Dendritic cell treated with granulocyte-macrophage colony-stimulating factor and Interleukin-4, amounts not matched to agents 40 ng/mL and 50 ng/mL, for 4 days (primary cell): Measurements from ENCODE around the gene PIAS1.
A peak's percentile ranks its signal among the peaks of the same experiment; 100 is the strongest.

Source experiments
- H3K27ac Mint-ChIP-seq: one replicate; pipeline ENCODE4 v1.8.0; 2022; ENCODE audit warnings: mild to moderate bottlenecking, mixed read lengths
- H3K27me3 Mint-ChIP-seq: one replicate; pipeline ENCODE4 v1.8.0; 2022; ENCODE audit warnings: mild to moderate bottlenecking, mixed read lengths
- H3K36me3 Mint-ChIP-seq: one replicate; pipeline ENCODE4 v1.8.0; 2022; ENCODE audit warnings: low read depth, mixed read lengths
- H3K4me1 Mint-ChIP-seq: one replicate; pipeline ENCODE4 v1.8.0; 2022; ENCODE audit warnings: low read depth, mixed read lengths
- H3K4me3 Mint-ChIP-seq: one replicate; pipeline ENCODE4 v1.8.0; 2022; ENCODE audit warnings: mild to moderate bottlenecking, moderate library complexity, mixed read lengths
- H3K9me3 Mint-ChIP-seq: one replicate; pipeline ENCODE4 v1.8.0; 2022; ENCODE audit warnings: mixed read lengths
- intact Hi-C: fragments of 100-400 bp; cut with micrococcal nuclease; formaldehyde crosslinking; loops from one replicate; pipeline ENCODE4 v1.15.0; 2022

Gene PIAS1

DNA sequence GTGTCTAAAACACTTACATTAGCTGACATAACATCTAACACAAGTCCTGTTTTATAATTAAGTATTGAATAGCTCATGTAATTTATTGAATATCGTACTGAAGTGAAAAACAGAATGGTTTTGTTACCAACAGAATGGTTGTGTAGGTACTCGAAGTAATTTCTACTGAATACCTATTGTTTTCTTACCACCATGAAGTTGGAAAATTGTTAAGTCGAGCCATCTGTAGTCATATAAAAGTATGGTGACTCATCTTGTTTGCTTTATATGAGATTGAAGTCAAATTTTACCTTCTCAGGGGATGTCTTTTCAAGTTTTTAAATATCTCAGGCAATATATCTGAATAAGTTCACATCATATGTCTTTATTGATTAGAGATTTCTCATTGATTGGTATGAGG is 37.6 kb downstream of the PIAS1 start:
- Mint-ChIP-seq H3K36me3 (peaks cover 50% of the 10 kb centered on the region), H3K4me1 (no peaks in the 10 kb centered on the region), H3K27ac (no peak overlapping the region), H3K9me3 (peaks cover 15% of the 10 kb centered on the region), H3K27me3 (no peaks in the 10 kb centered on the region), H3K4me3 (no peak overlapping the region)
- intact Hi-C loops = no loop called here

DNA sequence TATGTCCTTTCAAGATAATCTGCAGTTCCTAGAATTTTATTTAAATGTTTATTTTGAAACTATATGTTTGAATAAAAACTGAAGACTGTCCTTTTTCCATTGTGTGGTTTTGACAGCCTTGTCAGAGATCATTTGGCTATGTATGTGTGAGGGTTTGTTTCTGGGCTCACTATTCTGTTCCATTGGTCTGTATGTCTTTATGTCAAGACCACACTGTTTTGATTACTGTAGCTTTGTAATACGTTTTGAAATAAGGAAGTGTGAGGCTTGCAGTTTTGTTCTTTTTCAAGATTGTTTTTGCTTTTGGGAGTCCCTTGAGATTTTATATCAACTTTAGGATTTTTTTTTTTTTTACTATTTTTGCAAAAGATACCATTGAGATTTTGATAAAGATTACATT is 42.0 kb downstream of the PIAS1 start:
- Mint-ChIP-seq H3K4me3 (no peak overlapping the region), H3K4me1 (peaks cover 14% of the 10 kb centered on the region), H3K27me3 (no peaks in the 10 kb centered on the region), H3K27ac (no peak overlapping the region), H3K9me3 (peaks cover 19% of the 10 kb centered on the region), H3K36me3 (peaks cover 65% of the 10 kb centered on the region)
- intact Hi-C loops = no loop called here

DNA sequence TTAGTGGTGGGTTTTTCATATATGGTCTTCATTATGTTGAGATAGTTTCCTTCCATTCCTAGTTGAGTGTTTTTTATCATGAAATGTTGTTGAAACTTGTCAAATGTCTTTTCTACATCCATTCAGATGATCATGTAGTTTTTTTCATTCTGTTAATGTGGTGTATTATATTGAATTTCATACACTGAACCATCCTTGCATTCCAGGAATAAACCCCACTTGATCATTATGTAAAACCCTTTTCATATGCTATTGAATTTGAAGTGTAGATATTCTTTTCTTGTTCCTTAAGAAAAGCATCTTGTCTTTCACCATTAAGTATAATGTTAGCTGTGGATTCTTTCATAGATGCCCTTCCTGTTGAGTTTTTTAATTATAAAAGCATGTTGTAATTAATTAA is 42.9 kb downstream of the PIAS1 start:
- H3K36me3 Mint-ChIP-seq = peaks cover 72% of the 10 kb centered on the region
- no peak overlapping the region for H3K4me3 Mint-ChIP-seq
- H3K4me1 Mint-ChIP-seq = peaks cover 20% of the 10 kb centered on the region
- H3K27ac Mint-ChIP-seq = no peak overlapping the region
- no peaks in the 10 kb centered on the region for H3K27me3 Mint-ChIP-seq
- intact Hi-C loops = no loop called here
- H3K9me3 Mint-ChIP-seq = peaks cover 19% of the 10 kb centered on the region

- Mint-ChIP-seq H3K4me3 (no peak overlapping the region), H3K36me3 (peaks cover 79% of the 10 kb centered on the region), H3K27ac (no peak overlapping the region), H3K27me3 (no peaks in the 10 kb centered on the region), H3K9me3 (peaks cover 24% of the 10 kb centered on the region), H3K4me1 (peaks cover 20% of the 10 kb centered on the region)
- intact Hi-C loops = no loop called here
Measured at GRCh38 chr15:68098465-68098864, 44.4 kb downstream of the PIAS1 start.

GRCh38 chr15:68100194-68100593 is 46.1 kb downstream of the PIAS1 start:
- Mint-ChIP-seq H3K27me3 (no peaks in the 10 kb centered on the region), H3K36me3 (peaks cover 82% of the 10 kb centered on the region), H3K27ac (no peak overlapping the region), H3K4me3 (no peak overlapping the region), H3K9me3 (peaks cover 23% of the 10 kb centered on the region), H3K4me1 (peaks cover 26% of the 10 kb centered on the region)
- intact Hi-C loops = no loop called here

DNA sequence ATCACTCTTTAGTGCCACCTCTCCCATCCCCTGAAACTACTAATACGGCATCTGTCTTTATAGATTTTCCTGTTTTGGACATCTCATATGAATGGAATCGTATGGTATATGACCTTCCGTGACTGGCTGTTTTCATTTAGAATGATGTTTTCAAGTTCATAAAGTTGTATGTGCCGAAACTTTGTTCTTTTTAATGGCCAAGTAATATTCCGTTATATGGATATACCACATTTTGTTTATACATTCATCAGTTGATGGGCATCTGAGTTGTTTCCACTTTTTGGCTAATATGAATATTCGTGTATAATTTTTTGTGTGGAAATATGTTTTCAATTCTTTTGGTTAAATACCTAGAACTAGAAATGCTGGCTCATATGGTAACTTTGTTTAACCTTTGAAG is 49.5 kb downstream of the PIAS1 start:
- H3K36me3 Mint-ChIP-seq = peaks cover 76% of the 10 kb centered on the region
- no peak overlapping the region for H3K4me3 Mint-ChIP-seq
- H3K27ac Mint-ChIP-seq = no peak overlapping the region
- intact Hi-C loops = no loop called here
- H3K4me1 Mint-ChIP-seq = peaks cover 41% of the 10 kb centered on the region
- peaks cover 8% of the 10 kb centered on the region for H3K9me3 Mint-ChIP-seq
- no peaks in the 10 kb centered on the region for H3K27me3 Mint-ChIP-seq

DNA sequence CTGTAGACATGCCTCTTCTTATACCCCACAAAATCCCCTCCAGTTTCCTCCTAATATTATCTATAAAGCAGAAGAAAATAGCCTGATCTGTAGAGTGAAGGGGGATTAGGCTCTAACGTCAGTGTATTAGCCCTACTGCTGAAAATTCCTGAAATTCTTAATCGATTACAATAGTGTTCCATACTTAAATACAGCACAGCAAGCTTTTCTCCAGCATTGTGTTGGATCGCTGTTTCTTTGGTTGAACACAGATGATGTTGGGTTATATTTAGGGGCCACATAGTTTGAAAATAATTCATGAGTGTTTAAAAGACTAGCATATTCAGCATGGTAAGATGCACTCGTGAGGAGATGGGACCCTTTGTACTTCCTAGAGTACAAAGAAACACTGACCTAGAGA is 52.5 kb downstream of the PIAS1 start:
- Mint-ChIP-seq H3K9me3 (peaks cover 8% of the 10 kb centered on the region), H3K36me3 (peaks cover 65% of the 10 kb centered on the region), H3K4me1 (peaks cover 40% of the 10 kb centered on the region), H3K27me3 (no peaks in the 10 kb centered on the region), H3K27ac (no peak overlapping the region), H3K4me3 (no peak overlapping the region)
- intact Hi-C loops = no loop called here

DNA sequence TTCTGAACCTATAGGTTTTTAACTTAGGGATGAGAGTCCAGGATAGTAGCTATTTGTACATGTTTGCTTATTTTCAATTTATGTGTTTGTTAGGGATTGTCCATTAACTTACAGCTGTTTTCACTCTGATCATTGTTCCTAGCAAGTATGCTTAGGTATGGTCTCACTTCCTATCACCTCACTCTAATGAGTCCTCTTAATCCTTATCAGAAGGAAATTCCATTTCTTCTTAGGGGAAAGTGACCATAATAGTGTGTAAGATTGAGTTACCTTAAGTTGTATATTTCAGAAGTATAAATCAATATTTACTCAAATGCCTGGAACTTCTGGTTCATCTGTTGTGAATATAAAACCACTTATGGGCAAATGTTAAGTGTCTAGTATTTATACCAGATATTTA is 53.0 kb downstream of the PIAS1 start:
- intact Hi-C loops = no loop called here
- Mint-ChIP-seq H3K27me3 (no peaks in the 10 kb centered on the region), H3K36me3 (peaks cover 63% of the 10 kb centered on the region), H3K9me3 (peaks cover 8% of the 10 kb centered on the region), H3K27ac (no peak overlapping the region), H3K4me3 (no peak overlapping the region), H3K4me1 (peaks cover 44% of the 10 kb centered on the region)

- Mint-ChIP-seq H3K27ac (no peak overlapping the region), H3K9me3 (no peaks in the 10 kb centered on the region), H3K4me1 (peaks cover 73% of the 10 kb centered on the region), H3K27me3 (no peaks in the 10 kb centered on the region), H3K36me3 (peaks cover 38% of the 10 kb centered on the region), H3K4me3 (no peak overlapping the region)
- intact Hi-C loops = no loop called here
Measured at GRCh38 chr15:68112706-68113105, 58.6 kb downstream of the PIAS1 start.

GRCh38 chr15:68113273-68113672 is 59.2 kb downstream of the PIAS1 start:
- Mint-ChIP-seq H3K4me1 (peaks cover 73% of the 10 kb centered on the region), H3K27ac (no peak overlapping the region), H3K36me3 (peaks cover 39% of the 10 kb centered on the region)

GRCh38 chr15:68113751-68114150 is 59.6 kb downstream of the PIAS1 start:
- H3K27ac Mint-ChIP-seq = no peak overlapping the region
- no peaks in the 10 kb centered on the region for H3K9me3 Mint-ChIP-seq
- H3K27me3 Mint-ChIP-seq = no peaks in the 10 kb centered on the region
- H3K36me3 Mint-ChIP-seq = peaks cover 39% of the 10 kb centered on the region
- H3K4me3 Mint-ChIP-seq = no peak overlapping the region
- intact Hi-C loops = no loop called here
- H3K4me1 Mint-ChIP-seq = peaks cover 71% of the 10 kb centered on the region

More at GRCh38 chr15:68113273-68113672, 59.2 kb downstream of the PIAS1 start:
- no peaks in the 10 kb centered on the region for H3K9me3 Mint-ChIP-seq
- no peaks in the 10 kb centered on the region for H3K27me3 Mint-ChIP-seq
- H3K4me3 Mint-ChIP-seq = no peak overlapping the region
- intact Hi-C loops = no loop called here

GRCh38 chr15:68114356-68114755 is 60.2 kb downstream of the PIAS1 start:
- H3K4me3 Mint-ChIP-seq = peak overlapping the region; percentile 54
- no peak overlapping the region for H3K27ac Mint-ChIP-seq
- peaks cover 67% of the 10 kb centered on the region for H3K4me1 Mint-ChIP-seq
- peaks cover 37% of the 10 kb centered on the region for H3K36me3 Mint-ChIP-seq
- H3K27me3 Mint-ChIP-seq = no peaks in the 10 kb centered on the region
- intact Hi-C loops = no loop called here
- H3K9me3 Mint-ChIP-seq = no peaks in the 10 kb centered on the region

DNA sequence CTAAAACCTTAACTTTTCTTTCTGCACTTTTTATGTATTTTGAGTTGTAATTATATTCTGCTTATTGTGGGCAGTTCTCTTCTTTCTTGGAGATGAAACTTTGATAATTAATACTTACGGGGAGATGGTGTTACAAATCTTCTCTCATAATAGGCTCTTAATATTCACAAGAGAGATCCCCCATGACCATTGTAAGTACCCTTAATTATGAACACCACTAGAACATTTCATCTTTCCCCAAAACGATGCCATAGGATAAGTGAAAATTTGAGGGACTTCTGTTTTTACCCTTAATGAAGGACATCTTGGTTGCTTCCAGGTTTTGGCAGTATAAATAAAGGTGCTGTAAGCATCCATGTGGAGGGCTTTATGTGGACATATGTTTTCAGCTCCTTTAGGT is 60.7 kb downstream of the PIAS1 start:
- Mint-ChIP-seq H3K27me3 (no peaks in the 10 kb centered on the region), H3K9me3 (no peaks in the 10 kb centered on the region), H3K36me3 (peaks cover 42% of the 10 kb centered on the region), H3K27ac (no peak overlapping the region), H3K4me3 (peak overlapping the region; percentile 54), H3K4me1 (peaks cover 71% of the 10 kb centered on the region)
- intact Hi-C loops = no loop called here

DNA sequence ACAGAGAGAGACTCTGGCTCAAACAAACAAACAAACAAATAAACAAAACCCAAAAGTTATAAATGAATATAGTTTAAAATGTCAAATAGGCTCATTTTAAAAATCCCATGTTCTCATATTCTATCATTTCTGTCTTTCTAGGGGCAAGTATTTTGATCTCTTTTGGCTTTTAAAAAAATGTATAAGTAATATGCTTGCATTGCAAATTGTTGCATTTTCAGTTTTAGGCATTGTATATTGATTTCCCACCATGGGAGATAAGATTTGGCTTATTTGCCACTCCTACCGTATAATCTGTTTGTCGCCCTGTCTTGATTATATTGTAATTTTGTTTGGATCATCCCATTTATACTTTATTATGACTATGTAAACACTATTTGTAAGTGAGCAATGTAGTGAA is 70.6 kb downstream of the PIAS1 start:
- Mint-ChIP-seq H3K27ac (no peak overlapping the region), H3K4me1 (peaks cover 46% of the 10 kb centered on the region), H3K9me3 (no peaks in the 10 kb centered on the region), H3K27me3 (no peaks in the 10 kb centered on the region), H3K36me3 (peaks cover 66% of the 10 kb centered on the region), H3K4me3 (no peak overlapping the region)
- intact Hi-C loops = no loop called here

GRCh38 chr15:68126396-68126795 is 72.3 kb downstream of the PIAS1 start:
- Mint-ChIP-seq H3K27me3 (no peaks in the 10 kb centered on the region), H3K4me3 (no peak overlapping the region), H3K4me1 (peaks cover 34% of the 10 kb centered on the region), H3K9me3 (no peaks in the 10 kb centered on the region), H3K27ac (no peak overlapping the region), H3K36me3 (peaks cover 49% of the 10 kb centered on the region)
- intact Hi-C loops = no loop called here
